Caco-2 (cell line): ENCODE measurements around the gene POLR1A. TPM values are rescaled to one million over a fixed set of nuclear protein-coding genes. Genes with fewer than 3 reads are reported as not detected.

ENCODE experiments used
- BruUV-seq: library from RNA; stranded (reverse); fragments of 400-500 nt; replicated peaks from 2 replicates; lab custom pipeline; 2021; lab: Mats Ljungman, UMichigan
- CTCF ChIA-PET: fragments of 300-600 bp; sonication (Branson Sonifier 250); formaldehyde crosslinking; loops from one replicate; lab custom pipeline; 2022; ENCODE audit warnings: antibody characterized with exemption; lab: Charles Lee
- POLR2A ChIA-PET: fragments of 300-600 bp; sonication (Branson Sonifier 250); formaldehyde crosslinking; loops from one replicate; lab custom pipeline; 2022; ENCODE audit warnings: antibody characterized with exemption; lab: Charles Lee
- DNase-seq, 2 experiments: peaks; one replicate each; pipeline versions ENCODE4 v3.0.0 to v3.0.0-alpha.2; 2020 to 2022
- H3K27me3 ChIP-seq: replicated peaks from 2 replicates; pipeline ENCODE4 v1.6.0; 2011; ENCODE audit warnings: low read length; ENCODE audit not compliant: control insufficient read depth, insufficient read depth
- H3K36me3 ChIP-seq: 2 replicates; pipeline ENCODE4 v1.5.1; 2011; ENCODE audit warnings: low read length; ENCODE audit not compliant: control insufficient read depth, insufficient read depth
- H3K4me1 ChIP-seq: fragments of 250-450 bp; sonication (Bioruptor Pico); 2 replicates; pipeline ENCODE4 v1.5.1; 2020; ENCODE audit warnings: mild to moderate bottlenecking
- H3K4me3 ChIP-seq: 2 replicates; pipeline ENCODE4 v1.5.1; 2011; ENCODE audit warnings: low read depth, mild to moderate bottlenecking, control low read depth, low read length
- H3K9me3 ChIP-seq: fragments of 250-450 bp; sonication (Bioruptor Pico); 2 replicates; pipeline ENCODE4 v1.5.1; 2020; ENCODE audit warnings: mild to moderate bottlenecking, moderate library complexity
- H3K27ac Mint-ChIP-seq: one replicate; pipeline ENCODE4 v1.8.0; 2022; ENCODE audit warnings: mixed read lengths; ENCODE audit not compliant: unreplicated experiment
- H3K27me3 Mint-ChIP-seq: one replicate; pipeline ENCODE4 v1.8.0; 2022; ENCODE audit warnings: mixed read lengths; ENCODE audit not compliant: insufficient read depth, unreplicated experiment
- H3K36me3 Mint-ChIP-seq: one replicate; pipeline ENCODE4 v1.8.0; 2022; ENCODE audit warnings: mild to moderate bottlenecking, mixed read lengths; ENCODE audit not compliant: insufficient read depth, unreplicated experiment
- H3K4me1 Mint-ChIP-seq: one replicate; pipeline ENCODE4 v1.8.0; 2022; ENCODE audit warnings: low read depth, mixed read lengths; ENCODE audit not compliant: unreplicated experiment
- H3K4me3 Mint-ChIP-seq: one replicate; pipeline ENCODE4 v1.8.0; 2022; ENCODE audit warnings: mild to moderate bottlenecking, moderate library complexity, mixed read lengths; ENCODE audit not compliant: unreplicated experiment
- H3K9me3 Mint-ChIP-seq: one replicate; pipeline ENCODE4 v1.8.0; 2022; ENCODE audit warnings: mixed read lengths; ENCODE audit not compliant: unreplicated experiment
- intact Hi-C: fragments of 100-400 bp; cut with micrococcal nuclease; formaldehyde crosslinking; loops from one replicate; pipeline ENCODE4 v1.10.0; 2022; ENCODE audit not compliant: unreplicated experiment
- total RNA-seq: library from RNA; stranded (reverse); gene quantifications from 2 replicates; pipeline ENCODE4 v1.2.3, GENCODE V29; 2022
- TF ChIP-seq, protein P1 (sequence below), 2 experiments: fragments of 200-600 bp in 1 of 2; IDR thresholded peaks; 1 replicate in 1 of 2; 2 replicates in 1 of 2; pipeline versions ENCODE4 v1.5.1 to v1.8.0; 2011 to 2022; ENCODE audit warnings: antibody characterized with exemption in 1 of 2, control low read depth in 1 of 2, inconsistent platforms in 1 of 2, low read depth in 1 of 2, low read length in 1 of 2, mild to moderate bottlenecking in 1 of 2, moderate library complexity in 1 of 2; ENCODE audit not compliant: insufficient read depth in 1 of 2, severe bottlenecking in 1 of 2, unreplicated experiment in 1 of 2

POLR1A gene
- total RNA-seq, 1 experiment from 2014 or later: 73.8 TPM

DNA sequence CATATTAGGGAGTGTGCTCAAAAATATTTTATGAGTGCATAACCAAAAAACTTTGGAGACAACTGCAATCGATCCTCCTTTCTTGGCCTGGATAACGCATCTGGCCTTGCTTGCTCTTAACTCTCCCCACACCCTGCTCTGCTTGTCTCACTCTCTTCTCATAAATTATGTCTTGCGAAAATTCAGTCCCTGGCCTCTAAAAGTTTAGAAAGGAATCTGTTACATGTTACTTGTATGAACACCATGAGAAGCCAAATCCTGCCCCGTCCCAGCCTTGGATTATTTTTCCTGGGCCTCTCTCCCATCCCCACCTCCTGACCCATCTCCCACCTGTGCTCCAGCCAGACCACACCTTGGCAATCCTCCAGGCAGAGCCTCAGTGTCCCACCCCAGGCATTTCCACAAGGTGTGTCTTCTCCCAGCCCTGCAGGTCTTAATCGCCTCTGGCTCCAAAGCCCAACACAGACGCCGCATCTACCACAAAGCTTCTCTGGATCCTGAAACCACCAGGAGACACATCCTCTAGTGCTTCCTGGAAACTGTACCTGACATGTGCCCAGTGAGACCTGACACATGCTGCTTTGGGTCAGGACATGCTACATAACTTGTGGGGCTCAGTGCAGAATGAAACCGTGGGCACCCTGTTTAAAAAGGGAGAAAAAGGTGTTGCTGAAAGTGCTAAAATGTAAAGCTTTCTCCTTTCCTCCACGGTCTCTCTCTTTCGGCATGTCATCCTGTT, 117.3 kb downstream of the POLR1A start:
- DNase-seq: no peak
- TF ChIP-seq, protein P1, sequence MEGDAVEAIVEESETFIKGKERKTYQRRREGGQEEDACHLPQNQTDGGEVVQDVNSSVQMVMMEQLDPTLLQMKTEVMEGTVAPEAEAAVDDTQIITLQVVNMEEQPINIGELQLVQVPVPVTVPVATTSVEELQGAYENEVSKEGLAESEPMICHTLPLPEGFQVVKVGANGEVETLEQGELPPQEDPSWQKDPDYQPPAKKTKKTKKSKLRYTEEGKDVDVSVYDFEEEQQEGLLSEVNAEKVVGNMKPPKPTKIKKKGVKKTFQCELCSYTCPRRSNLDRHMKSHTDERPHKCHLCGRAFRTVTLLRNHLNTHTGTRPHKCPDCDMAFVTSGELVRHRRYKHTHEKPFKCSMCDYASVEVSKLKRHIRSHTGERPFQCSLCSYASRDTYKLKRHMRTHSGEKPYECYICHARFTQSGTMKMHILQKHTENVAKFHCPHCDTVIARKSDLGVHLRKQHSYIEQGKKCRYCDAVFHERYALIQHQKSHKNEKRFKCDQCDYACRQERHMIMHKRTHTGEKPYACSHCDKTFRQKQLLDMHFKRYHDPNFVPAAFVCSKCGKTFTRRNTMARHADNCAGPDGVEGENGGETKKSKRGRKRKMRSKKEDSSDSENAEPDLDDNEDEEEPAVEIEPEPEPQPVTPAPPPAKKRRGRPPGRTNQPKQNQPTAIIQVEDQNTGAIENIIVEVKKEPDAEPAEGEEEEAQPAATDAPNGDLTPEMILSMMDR (IDR thresholded peaks at IDR 0.05; ENCODE audit: insufficient read depth in 1 of 2, low read depth in 1 of 2, low read length in 1 of 2, severe bottlenecking in 1 of 2, unreplicated experiment in 1 of 2): no peak
- H3K27ac Mint-ChIP-seq: no peak overlapping the region
- Histone ChIP-seq H3K4me1 (no peaks in the 10 kb centered on the region), H3K27me3 (no peaks in the 10 kb centered on the region), H3K36me3 (no peaks in the 10 kb centered on the region), H3K9me3 (no peaks in the 10 kb centered on the region), H3K4me3 (no peak overlapping the region)
- no peaks in the 10 kb centered on the region for H3K9me3 Mint-ChIP-seq
- intact Hi-C loops: loop anchor here (5.0 kb wide), 1 partner anchor 51 kb away; no protein-coding TSS in a partner anchor
- CTCF ChIA-PET: no interaction called here
- POLR2A ChIA-PET: no interaction called here
- H3K4me1 Mint-ChIP-seq: no peaks in the 10 kb centered on the region
- H3K36me3 Mint-ChIP-seq: no peaks in the 10 kb centered on the region
- no peaks in the 10 kb centered on the region for H3K27me3 Mint-ChIP-seq
- BruUV-seq: no TSS peak
- no peak overlapping the region for H3K4me3 Mint-ChIP-seq

GRCh38 chr2:85987266-85988174, 118.2 kb downstream of the POLR1A start:
- H3K4me1 Mint-ChIP-seq: no peaks in the 10 kb centered on the region
- H3K27me3 Mint-ChIP-seq: no peaks in the 10 kb centered on the region
- no peaks in the 10 kb centered on the region for H3K36me3 Mint-ChIP-seq
- no peak overlapping the region for H3K27ac Mint-ChIP-seq
- no TSS peak for BruUV-seq
- H3K4me1 ChIP-seq: no peaks in the 10 kb centered on the region
- no peaks in the 10 kb centered on the region for H3K9me3 Mint-ChIP-seq
- H3K4me3 ChIP-seq: no peak overlapping the region
- CTCF ChIA-PET: no interaction called here
- POLR2A ChIA-PET: no interaction called here
- intact Hi-C loops: loop anchor here (5.0 kb wide), 1 partner anchor 50 kb away; no protein-coding TSS in a partner anchor
- H3K27me3 ChIP-seq: no peaks in the 10 kb centered on the region
- no peak for DNase-seq
- H3K36me3 ChIP-seq: no peaks in the 10 kb centered on the region
- TF ChIP-seq, protein P1 (IDR thresholded peaks at IDR 0.05; ENCODE audit: insufficient read depth in 1 of 2, low read depth in 1 of 2, low read length in 1 of 2, severe bottlenecking in 1 of 2, unreplicated experiment in 1 of 2): no peak
- H3K4me3 Mint-ChIP-seq: no peak overlapping the region
- no peaks in the 10 kb centered on the region for H3K9me3 ChIP-seq

- H3K27ac Mint-ChIP-seq: no peak overlapping the region
- Histone ChIP-seq H3K36me3 (no peaks in the 10 kb centered on the region), H3K4me3 (no peak overlapping the region), H3K4me1 (no peaks in the 10 kb centered on the region), H3K27me3 (no peaks in the 10 kb centered on the region), H3K9me3 (no peaks in the 10 kb centered on the region)
- no peak for DNase-seq
- no peaks in the 10 kb centered on the region for H3K9me3 Mint-ChIP-seq
- BruUV-seq: no TSS peak
- intact Hi-C loops: loop anchor here (5.0 kb wide), 1 partner anchor 49 kb away; no protein-coding TSS in a partner anchor
- no peaks in the 10 kb centered on the region for H3K36me3 Mint-ChIP-seq
- no peaks in the 10 kb centered on the region for H3K4me1 Mint-ChIP-seq
- TF ChIP-seq, protein P1 (IDR thresholded peaks at IDR 0.05; ENCODE audit: insufficient read depth in 1 of 2, low read depth in 1 of 2, low read length in 1 of 2, severe bottlenecking in 1 of 2, unreplicated experiment in 1 of 2): no peak
- ChIA-PET CTCF (interaction anchor here (0.5 kb wide), 1 partner anchor 214 kb away, joined by 3 read pairs; no protein-coding TSS in a partner anchor), POLR2A (no interaction called here)
- no peaks in the 10 kb centered on the region for H3K27me3 Mint-ChIP-seq
- H3K4me3 Mint-ChIP-seq: no peak overlapping the region
Observed at GRCh38 chr2:85986121-85986520, 119.6 kb downstream of the POLR1A start.
